Measurements from ENCODE around the gene DCUN1D1.

DCUN1D1 gene

DNA sequence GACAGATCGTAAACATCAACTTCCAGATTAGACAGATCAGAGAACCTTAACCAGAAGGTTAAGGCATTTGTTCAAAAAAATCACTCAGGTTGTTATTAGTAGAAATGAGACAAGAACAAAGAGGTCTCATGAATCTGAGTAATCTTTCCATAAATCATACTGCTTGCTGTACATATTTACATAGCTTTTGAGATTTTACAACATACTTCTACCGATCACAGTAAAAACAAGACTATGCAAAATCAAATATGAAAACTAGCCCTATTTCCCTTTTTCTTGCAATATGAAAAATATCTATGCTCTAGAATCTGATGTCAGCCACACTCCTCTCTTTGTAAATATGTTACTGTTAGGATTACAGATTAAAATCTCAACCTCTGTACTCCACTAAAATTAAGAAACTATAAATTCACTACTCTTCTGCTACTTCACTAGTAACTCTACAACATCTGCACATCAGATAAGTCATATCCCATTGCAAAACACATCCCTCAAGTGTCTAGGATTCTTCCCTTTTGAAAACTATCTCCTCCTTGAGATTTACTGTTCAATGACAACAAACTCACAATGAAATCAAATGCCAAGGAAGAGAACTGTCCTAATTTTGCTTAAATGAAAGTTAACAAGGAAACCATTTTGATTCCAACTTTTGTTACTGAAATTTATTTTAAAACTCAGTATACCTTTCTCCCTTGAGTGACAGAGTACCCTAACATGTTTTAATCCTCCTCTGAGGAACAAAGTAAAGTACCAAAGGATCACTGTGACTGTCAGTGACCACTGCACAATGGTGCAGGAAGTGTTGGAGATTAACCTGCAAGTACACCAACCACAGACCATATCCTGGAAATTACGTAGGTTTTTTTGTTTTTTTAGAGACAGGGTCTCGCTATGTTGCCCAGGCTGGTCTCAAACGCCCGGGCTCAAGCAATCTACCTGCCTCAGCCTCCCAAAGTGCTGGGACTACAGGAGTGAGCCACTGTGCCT lies 12.8 kb downstream of the DCUN1D1 start:
- no peak overlapping the region for H3K4me3 ChIP-seq (ENCODE audit: low read length)
- no peak for TF ChIP-seq CTCF (conservative IDR thresholded peaks at IDR 0.05; ENCODE audit: low read length)
- no peak for DNase-seq (ENCODE audit: low read depth)

DNA sequence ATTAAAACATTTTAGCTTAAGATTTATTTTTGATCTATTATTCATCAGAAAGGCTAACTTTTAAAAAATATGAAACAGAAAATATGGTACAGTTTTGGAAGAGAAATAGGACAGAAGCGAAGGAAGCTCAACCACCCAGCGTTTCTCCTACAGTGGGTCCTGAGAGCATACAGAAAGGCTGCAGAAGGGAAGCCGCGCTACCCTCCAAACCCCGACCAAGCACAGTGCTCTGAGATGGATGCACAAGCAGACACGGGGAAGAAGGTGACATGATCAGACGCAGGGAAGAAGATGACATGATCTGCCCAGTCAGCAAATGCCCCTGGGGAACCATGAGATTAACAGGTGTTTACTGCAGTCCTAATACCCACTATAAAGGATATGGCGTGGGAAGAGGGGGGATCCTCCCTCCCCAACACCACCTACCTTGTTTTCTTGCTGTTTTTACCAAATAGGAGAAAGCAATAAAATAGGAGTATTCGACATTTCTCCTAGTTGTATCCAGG lies 14.4 kb downstream of the DCUN1D1 start:
- no peak for TF ChIP-seq CTCF (conservative IDR thresholded peaks at IDR 0.05; ENCODE audit: low read length)
- DNase-seq (ENCODE audit: low read depth): no peak
- H3K4me3 ChIP-seq (ENCODE audit: low read length): no peak overlapping the region

DNA sequence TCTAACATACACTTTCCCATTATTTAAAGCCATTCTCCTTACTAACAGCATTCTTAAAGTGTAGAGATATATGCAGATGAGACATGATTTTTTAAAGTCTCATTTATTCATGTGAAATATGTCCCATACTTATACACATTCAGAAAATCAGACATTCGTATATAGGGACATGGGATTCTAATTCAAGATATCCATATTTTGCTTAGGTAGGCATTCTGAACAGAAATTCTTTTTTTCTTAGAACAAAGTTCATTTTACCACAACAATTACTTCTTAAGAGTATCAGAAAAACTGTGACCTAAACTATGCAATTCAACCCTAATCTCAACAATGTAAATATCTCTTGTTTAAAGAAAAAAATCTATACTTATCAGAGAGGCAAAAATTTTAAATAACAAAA lies 16.2 kb downstream of the DCUN1D1 start:
- no peak for TF ChIP-seq CTCF (conservative IDR thresholded peaks at IDR 0.05; ENCODE audit: low read length)
- H3K4me3 ChIP-seq (ENCODE audit: low read length): no peak overlapping the region
- DNase-seq (ENCODE audit: low read depth): no peak

DNA sequence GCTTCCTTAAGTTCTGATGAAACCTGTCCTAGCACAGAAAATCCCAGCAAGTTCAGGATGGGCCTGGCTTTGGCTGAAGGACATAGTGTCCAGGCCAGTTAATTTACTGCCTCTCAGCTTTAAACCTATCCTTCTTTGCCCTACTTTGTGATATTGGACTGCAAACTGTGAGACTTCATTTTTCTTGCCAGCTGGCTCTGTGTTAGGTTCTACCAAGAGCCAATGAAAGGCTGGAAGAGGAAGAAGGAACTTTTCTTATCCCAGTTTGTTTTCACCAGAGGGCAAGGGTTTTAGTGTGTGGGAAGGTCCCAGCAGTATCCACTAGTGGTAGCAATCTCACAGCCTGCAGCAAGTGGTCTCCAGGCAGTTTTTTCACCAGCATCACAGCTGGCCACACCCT lies 18.2 kb downstream of the DCUN1D1 start:
- no peak for TF ChIP-seq CTCF (conservative IDR thresholded peaks at IDR 0.05; ENCODE audit: low read length)
- DNase-seq (ENCODE audit: low read depth): no peak
- no peak overlapping the region for H3K4me3 ChIP-seq (ENCODE audit: low read length)

DNA sequence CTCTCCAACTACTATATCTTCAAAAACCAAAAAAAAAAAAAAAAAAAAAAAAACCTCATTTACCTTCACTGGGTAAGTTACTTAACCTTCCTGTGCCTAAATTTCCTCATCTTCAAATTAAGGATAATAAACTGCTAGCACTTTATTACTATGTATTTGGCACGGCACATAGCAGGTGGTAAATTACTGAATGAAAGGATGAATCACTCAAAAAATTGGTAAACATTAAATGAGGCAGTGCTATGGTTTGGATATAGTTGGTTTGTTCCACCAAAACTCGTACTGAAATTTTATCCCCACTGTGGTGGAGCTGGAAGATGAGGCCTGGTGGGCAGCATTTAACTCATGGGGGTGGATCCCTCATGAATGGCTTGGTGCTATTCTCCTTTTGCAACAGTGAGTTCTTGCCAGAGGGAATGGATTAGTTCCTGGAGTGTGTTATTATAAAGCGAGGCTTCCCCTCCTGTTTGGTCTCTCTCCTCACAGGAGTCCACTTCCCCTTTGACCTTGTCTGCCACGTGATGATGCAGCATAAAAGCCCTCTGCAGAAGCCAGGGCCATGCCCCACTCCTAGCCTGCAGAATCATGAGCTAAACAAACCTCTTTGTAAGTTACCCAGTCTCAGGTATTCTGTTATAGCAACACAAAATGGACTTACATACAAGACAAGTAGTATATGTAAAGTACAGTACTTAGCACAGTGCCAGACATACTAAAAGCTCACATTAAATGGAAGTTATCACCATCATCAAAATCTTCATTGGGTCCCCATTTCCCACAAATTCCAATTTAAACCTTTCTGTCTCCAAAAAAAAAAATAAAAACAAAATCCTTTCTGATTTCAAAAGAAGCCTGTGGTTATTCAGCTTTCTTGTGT lies 20.6 kb downstream of the DCUN1D1 start:
- no peak overlapping the region for H3K4me3 ChIP-seq (ENCODE audit: low read length)
- DNase-seq (ENCODE audit: low read depth): no peak
- no peak for TF ChIP-seq CTCF (conservative IDR thresholded peaks at IDR 0.05; ENCODE audit: low read length)

DNA sequence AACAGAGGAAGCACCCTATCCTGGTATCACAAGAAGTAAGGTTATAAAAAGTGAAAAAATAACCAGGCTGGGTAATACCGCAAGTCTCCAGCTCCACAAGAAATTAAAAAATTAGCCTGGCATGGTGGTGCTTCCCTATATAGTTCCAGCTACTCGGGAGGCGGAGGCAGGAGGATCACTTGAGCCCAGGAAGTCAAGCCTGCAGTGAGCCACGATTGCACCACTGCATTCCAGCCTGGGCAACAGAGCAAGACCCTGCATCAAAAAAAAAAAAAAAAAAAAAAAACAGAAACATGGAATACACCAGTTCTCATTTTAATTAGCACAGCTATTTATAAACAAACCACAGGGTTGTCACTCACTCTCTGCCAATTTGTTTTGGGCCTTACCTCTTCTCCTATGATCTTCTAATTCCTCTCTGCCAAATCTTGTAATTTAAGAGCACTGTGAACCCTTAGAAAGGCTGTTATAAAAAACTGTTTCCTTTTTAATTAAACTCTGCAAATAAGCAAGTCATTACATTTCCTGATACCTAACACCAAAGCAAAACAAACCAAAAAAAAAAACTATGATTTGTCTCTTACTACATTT lies 22.6 kb downstream of the DCUN1D1 start:
- TF ChIP-seq CTCF (conservative IDR thresholded peaks at IDR 0.05; ENCODE audit: low read length): no peak
- DNase-seq (ENCODE audit: low read depth): no peak

More for the DNA sequence above, 22.6 kb downstream of the DCUN1D1 start:
- no peak overlapping the region for H3K4me3 ChIP-seq (ENCODE audit: low read length)

All from AG10803 (cell line).